Thyroid gland (tissue), 4 donors: ENCODE measurements around the gene MAPKBP1. TPM values are rescaled to one million over a fixed set of nuclear protein-coding genes. Genes with fewer than 3 reads are reported as not detected.

ENCODE experiments used
- DNase-seq, 2 donors: peaks; one replicate each; pipeline ENCODE4 v3.0.0-alpha.2; 2019
- H3K27ac ChIP-seq, 3 donors: fragments of 200-600 bp; sonication (generic); 1 replicate in 2 of 3; 2 replicates in 1 of 3; pipeline ENCODE4 v1.5.1; 2016 to 2019; ENCODE audit warnings: mild to moderate bottlenecking in 1 of 3, moderate library complexity in 1 of 3
- H3K27me3 ChIP-seq: fragments of 200-600 bp; sonication (generic); one replicate; pipeline ENCODE4 v1.5.1; 2019
- H3K36me3 ChIP-seq, 2 donors: fragments of 200-600 bp; sonication (generic); one replicate each; pipeline ENCODE4 v1.5.1; 2016 to 2019
- H3K4me1 ChIP-seq, 2 donors: fragments of 200-600 bp; sonication (generic); one replicate each; pipeline ENCODE4 v1.5.1; 2017 to 2019
- H3K4me3 ChIP-seq, 3 donors: fragments of 200-600 bp; sonication (generic); replicated peaks in 1 of 3; 1 replicate in 2 of 3; 2 replicates in 1 of 3; pipeline ENCODE4 v1.5.1; 2016; ENCODE audit warnings: mild to moderate bottlenecking in 1 of 3
- H3K9me3 ChIP-seq: fragments of 200-600 bp; sonication (generic); one replicate; pipeline ENCODE4 v1.5.1; 2017
- CTCF ChIP-seq, 6 experiments: fragments of 200-600 bp in 3 of 6; fragments of 450-650 bp in 3 of 6; sonication (generic) in 3 of 6; IDR thresholded peaks; one replicate each; pipeline ENCODE4 v1.5.1; 2016 to 2019; ENCODE audit warnings: antibody characterized with exemption in 6 of 6, mild to moderate bottlenecking in 2 of 6, inconsistent platforms in 1 of 6, moderate library complexity in 1 of 6
- POLR2A ChIP-seq, 2 donors: fragments of 450-650 bp; IDR thresholded peaks; one replicate each; pipeline ENCODE4 v1.6.1; 2017; ENCODE audit warnings: antibody characterized with exemption in 2 of 2, mild to moderate bottlenecking in 2 of 2, moderate library complexity in 1 of 2
- WGBS, 2 donors: methylation state at CpG; one replicate each; pipeline ENCODE4 v1.1.5; 2017; 5-methylcytosine and 5-hydroxymethylcytosine counted together
- intact Hi-C: fragments of 100-400 bp; cut with DNase I; formaldehyde crosslinking; loops from one replicate; pipeline ENCODE4 v1.15.1; 2023
- total RNA-seq, 4 donors: library from RNA; depleted of rRNA; stranded (reverse); fragments of >200 nt; gene quantifications; one replicate each; pipeline ENCODE4 v1.2.3, GENCODE V29; 2016

The MAPKBP1 gene
- total RNA-seq, 4 donors from 2014 or later = 25.4 to 40.5 (median 33.6) TPM

DNA sequence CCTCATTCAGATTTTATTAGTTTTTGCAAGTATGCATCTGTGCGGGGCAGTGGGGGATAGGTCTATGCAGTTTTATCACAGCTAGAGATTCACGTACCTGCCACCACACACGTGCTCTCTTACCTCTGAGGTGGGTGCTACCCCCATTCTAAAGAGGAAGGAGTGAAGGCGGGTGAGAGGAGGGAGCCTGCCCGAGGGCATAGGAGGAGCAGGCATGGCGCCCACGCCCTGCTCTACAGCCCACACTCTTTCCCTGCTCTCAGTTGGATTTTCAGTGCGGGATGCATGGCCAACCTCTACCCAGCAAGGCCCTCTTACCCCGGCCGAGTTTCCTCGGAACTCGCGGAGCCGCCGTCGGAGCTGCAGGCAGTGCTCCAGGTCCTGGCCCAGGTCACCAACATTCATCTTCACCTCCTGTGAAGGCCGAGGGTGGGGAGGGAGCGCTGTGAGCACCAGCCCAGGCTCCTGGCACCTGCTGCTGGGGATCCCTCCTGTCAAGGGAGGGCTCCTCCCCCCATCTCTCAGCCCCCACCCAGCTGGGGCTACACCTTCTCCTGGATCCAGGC is 91.3 kb downstream of the MAPKBP1 start:
- no peak overlapping the region for H3K27ac ChIP-seq
- no peak for DNase-seq
- 86 to 88% methylated on average over 15 to 16 of the region's 18 CpGs for WGBS, 2 donors
- H3K4me3 ChIP-seq = no peak overlapping the region
- no peak for TF ChIP-seq POLR2A (IDR thresholded peaks at IDR 0.05)
- no peak for TF ChIP-seq CTCF (IDR thresholded peaks at IDR 0.05)
- intact Hi-C loops = no loop called here
- no peaks in the 10 kb centered on the region for H3K4me1 ChIP-seq
- H3K27me3 ChIP-seq = no peaks in the 10 kb centered on the region
- H3K9me3 ChIP-seq = no peaks in the 10 kb centered on the region
- no peaks in the 10 kb centered on the region for H3K36me3 ChIP-seq

DNA sequence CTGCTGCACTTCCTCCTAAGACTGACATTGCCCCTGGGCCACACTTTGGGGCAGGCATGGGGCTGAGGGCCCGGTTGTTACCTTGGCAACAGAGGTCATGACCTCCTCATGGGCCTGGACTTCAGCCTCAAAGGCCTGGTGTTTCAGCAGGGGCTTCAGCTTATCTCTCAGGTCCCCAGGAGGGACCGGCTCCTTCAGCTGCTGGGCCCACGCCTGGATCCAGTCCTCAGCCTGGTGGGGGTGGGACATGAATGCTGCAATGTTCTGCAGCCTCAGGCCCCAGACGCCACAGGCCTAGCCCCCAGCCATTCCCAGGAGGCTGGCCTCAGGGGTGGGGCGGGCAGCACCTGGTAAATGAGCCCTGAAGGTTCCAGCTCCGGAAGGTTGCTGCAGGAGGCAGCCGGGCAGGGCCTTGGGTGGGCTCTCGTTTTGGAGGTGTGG is 92.0 kb downstream of the MAPKBP1 start:
- Histone ChIP-seq H3K9me3 (no peaks in the 10 kb centered on the region), H3K4me1 (no peaks in the 10 kb centered on the region), H3K36me3 (no peaks in the 10 kb centered on the region), H3K4me3 (no peak overlapping the region), H3K27me3 (no peaks in the 10 kb centered on the region), H3K27ac (no peak overlapping the region)
- 85 to 100% methylated on average over 1 to 4 of the region's 8 CpGs for WGBS, 2 donors
- intact Hi-C loops = no loop called here
- TF ChIP-seq CTCF (IDR thresholded peaks at IDR 0.05) = no peak
- no peak for TF ChIP-seq POLR2A (IDR thresholded peaks at IDR 0.05)
- DNase-seq = no peak

GRCh38 chr15:41866872-41867579 is 92.7 kb downstream of the MAPKBP1 start:
- intact Hi-C loops = no loop called here
- Histone ChIP-seq H3K27ac (no peak overlapping the region), H3K4me3 (no peak overlapping the region), H3K4me1 (no peaks in the 10 kb centered on the region), H3K36me3 (no peaks in the 10 kb centered on the region), H3K27me3 (no peaks in the 10 kb centered on the region), H3K9me3 (no peaks in the 10 kb centered on the region)
- 83 to 88% methylated on average over 10 of the region's 25 CpGs for WGBS, 2 donors
- TF ChIP-seq POLR2A (IDR thresholded peaks at IDR 0.05) = no peak
- no peak for TF ChIP-seq CTCF (IDR thresholded peaks at IDR 0.05)
- DNase-seq = no peak

GRCh38 chr15:41868321-41868720 is 94.0 kb downstream of the MAPKBP1 start:
- Histone ChIP-seq H3K27me3 (no peaks in the 10 kb centered on the region), H3K4me1 (no peaks in the 10 kb centered on the region), H3K36me3 (no peaks in the 10 kb centered on the region), H3K27ac (no peak overlapping the region), H3K4me3 (no peak overlapping the region), H3K9me3 (no peaks in the 10 kb centered on the region)
- intact Hi-C loops = no loop called here
- WGBS, 2 donors = 89 to 93% methylated on average over 2 of the region's 15 CpGs
- DNase-seq = no peak
- TF ChIP-seq CTCF (IDR thresholded peaks at IDR 0.05) (no peak), POLR2A (IDR thresholded peaks at IDR 0.05) (no peak)
